Activated CD8-positive, alpha-beta T cell treated with anti-CD3 and anti-CD28 coated beads for 36 hours (primary cell): Measurements from ENCODE around the gene NCS1. TPM values are rescaled to one million over a fixed set of nuclear protein-coding genes. Genes with fewer than 3 reads are reported as not detected.

ENCODE experiments used
- ATAC-seq: fragments of 200-7000 bp; cut with Tn5 transposase; one replicate; pipeline ENCODE4 v1.10.0; 2021; ENCODE audit warnings: mild to moderate bottlenecking, moderate library complexity
- CTCF ChIA-PET: fragments of 350-600 bp; sonication (Branson Sonifier 250); formaldehyde crosslinking; loops from one replicate; lab custom pipeline; 2021; ENCODE audit warnings: antibody characterized with exemption; lab: Charles Lee
- POLR2A ChIA-PET: fragments of 350-600 bp; sonication (Branson Sonifier 250); formaldehyde crosslinking; loops from one replicate; lab custom pipeline; 2021; ENCODE audit warnings: antibody characterized with exemption; lab: Charles Lee
- DNase-seq: peaks from one replicate; pipeline ENCODE4 v3.0.0-alpha.2; 2020
- H3K27ac Mint-ChIP-seq: one replicate; pipeline ENCODE4 v1.8.0; 2021; ENCODE audit warnings: mild to moderate bottlenecking, mixed read lengths
- H3K27me3 Mint-ChIP-seq: one replicate; pipeline ENCODE4 v1.8.0; 2021; ENCODE audit warnings: mixed read lengths
- H3K36me3 Mint-ChIP-seq: one replicate; pipeline ENCODE4 v1.8.0; 2021; ENCODE audit warnings: low read depth, mixed read lengths
- H3K4me1 Mint-ChIP-seq: one replicate; pipeline ENCODE4 v1.8.0; 2021; ENCODE audit warnings: low read depth, mixed read lengths
- H3K4me3 Mint-ChIP-seq: one replicate; pipeline ENCODE4 v1.8.0; 2021; ENCODE audit warnings: mild to moderate bottlenecking, moderate library complexity, mixed read lengths
- H3K9me3 Mint-ChIP-seq: one replicate; pipeline ENCODE4 v1.8.0; 2021; ENCODE audit warnings: mixed read lengths
- intact Hi-C: fragments of 100-400 bp; cut with micrococcal nuclease; formaldehyde crosslinking; loops from one replicate; pipeline ENCODE4 v1.10.0; 2022
- total RNA-seq, 2 experiments: library from RNA; stranded (reverse); gene quantifications; one replicate each; pipeline ENCODE4 v1.2.3, GENCODE V29; 2021
- TF ChIP-seq, protein P1 (sequence below): fragments of 200-600 bp; IDR thresholded peaks from one replicate; pipeline ENCODE4 v1.8.0; 2022; ENCODE audit warnings: antibody characterized with exemption, mild to moderate bottlenecking

Gene NCS1
- total RNA-seq, 2 experiments from 2014 or later = 21.2 to 21.3 TPM

DNA sequence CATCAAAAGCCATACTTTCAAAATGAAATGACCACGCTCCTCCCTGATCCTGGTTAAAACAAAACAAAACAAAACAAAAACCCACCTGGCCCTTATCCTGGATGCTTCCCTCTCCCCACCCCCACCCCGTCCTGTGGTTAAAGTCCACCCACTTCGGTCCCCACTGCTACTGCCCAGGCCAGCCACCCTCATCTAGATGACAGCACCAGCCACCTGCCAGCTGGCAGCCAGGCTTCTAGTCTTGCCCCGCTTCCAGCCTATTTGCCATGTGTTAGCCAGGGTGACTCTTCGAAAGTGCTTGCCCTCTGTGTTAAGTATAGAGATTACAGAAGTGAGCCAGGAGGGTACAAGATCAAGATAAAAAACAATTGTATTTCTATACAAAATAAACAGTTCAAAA, 27.5 kb upstream of the NCS1 start:
- H3K27me3 Mint-ChIP-seq = peaks cover 24% of the 10 kb centered on the region
- DNase-seq = no peak
- no peaks in the 10 kb centered on the region for H3K36me3 Mint-ChIP-seq
- intact Hi-C loops = no loop called here
- ChIA-PET POLR2A (interaction anchor here (0.9 kb wide), 1 partner anchor 27 kb away, joined by 3 read pairs; no protein-coding TSS in a partner anchor), CTCF (interaction anchor here (1.1 to 3.1 kb wide), 5 partner anchors 23 to 418 kb away, joined by 3 to 19 read pairs (median 5); no protein-coding TSS in a partner anchor)
- no peak overlapping the region for H3K4me3 Mint-ChIP-seq
- H3K27ac Mint-ChIP-seq = no peak overlapping the region
- no peaks in the 10 kb centered on the region for H3K9me3 Mint-ChIP-seq
- TF ChIP-seq, protein P1, sequence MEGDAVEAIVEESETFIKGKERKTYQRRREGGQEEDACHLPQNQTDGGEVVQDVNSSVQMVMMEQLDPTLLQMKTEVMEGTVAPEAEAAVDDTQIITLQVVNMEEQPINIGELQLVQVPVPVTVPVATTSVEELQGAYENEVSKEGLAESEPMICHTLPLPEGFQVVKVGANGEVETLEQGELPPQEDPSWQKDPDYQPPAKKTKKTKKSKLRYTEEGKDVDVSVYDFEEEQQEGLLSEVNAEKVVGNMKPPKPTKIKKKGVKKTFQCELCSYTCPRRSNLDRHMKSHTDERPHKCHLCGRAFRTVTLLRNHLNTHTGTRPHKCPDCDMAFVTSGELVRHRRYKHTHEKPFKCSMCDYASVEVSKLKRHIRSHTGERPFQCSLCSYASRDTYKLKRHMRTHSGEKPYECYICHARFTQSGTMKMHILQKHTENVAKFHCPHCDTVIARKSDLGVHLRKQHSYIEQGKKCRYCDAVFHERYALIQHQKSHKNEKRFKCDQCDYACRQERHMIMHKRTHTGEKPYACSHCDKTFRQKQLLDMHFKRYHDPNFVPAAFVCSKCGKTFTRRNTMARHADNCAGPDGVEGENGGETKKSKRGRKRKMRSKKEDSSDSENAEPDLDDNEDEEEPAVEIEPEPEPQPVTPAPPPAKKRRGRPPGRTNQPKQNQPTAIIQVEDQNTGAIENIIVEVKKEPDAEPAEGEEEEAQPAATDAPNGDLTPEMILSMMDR = no peak
- peaks cover 46% of the 10 kb centered on the region for H3K4me1 Mint-ChIP-seq
- ATAC-seq = no peak

DNA sequence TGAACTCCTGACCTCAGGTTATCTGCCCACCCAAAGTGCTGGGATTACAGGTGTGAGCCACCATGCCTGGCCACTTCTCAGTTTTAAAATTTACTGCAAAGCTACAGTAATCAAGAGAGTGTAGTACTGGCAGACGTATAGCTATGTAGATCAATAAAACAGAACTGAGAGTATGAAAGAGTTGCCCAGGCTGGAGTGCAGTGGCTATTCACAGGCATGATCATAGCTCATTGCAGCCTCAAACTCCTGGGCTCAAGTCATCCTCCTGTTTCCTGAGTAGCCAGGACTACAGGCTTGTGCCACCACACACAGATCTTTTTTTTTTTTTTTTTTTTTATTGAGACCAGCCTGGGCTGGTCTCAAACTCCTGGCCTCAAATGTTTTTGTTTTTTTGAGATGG, 26.5 kb upstream of the NCS1 start:
- Mint-ChIP-seq H3K9me3 (no peaks in the 10 kb centered on the region), H3K36me3 (no peaks in the 10 kb centered on the region), H3K4me3 (no peak overlapping the region), H3K27ac (no peak overlapping the region), H3K27me3 (peaks cover 24% of the 10 kb centered on the region), H3K4me1 (peaks cover 37% of the 10 kb centered on the region)
- DNase-seq = no peak
- POLR2A ChIA-PET = no interaction called here
- TF ChIP-seq, protein P1 = no peak
- intact Hi-C loops = no loop called here
- CTCF ChIA-PET = interaction anchor here (1.1 to 3.1 kb wide), 4 partner anchors 22 to 419 kb away, joined by 3 to 19 read pairs (median 4); no protein-coding TSS in a partner anchor
- ATAC-seq = no peak

DNA sequence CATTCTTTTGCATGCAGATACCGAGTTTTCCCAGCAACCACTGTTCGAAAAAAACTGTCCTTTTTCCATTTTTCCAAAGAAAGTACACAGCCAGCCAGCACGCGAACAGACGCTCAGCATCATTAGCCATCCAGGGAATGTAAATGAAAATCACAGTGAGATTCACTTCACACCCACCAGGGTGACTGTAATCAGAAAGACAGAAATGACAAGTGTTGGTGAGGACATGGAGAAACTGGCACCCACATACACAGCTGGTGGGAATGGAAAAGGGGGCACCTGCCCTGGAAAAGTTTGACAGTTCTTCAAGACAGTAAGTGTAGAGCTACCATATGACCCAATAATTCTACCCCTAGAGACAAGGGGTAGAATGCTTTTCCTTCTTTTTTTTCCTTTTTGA, 25.0 kb upstream of the NCS1 start:
- peaks cover 24% of the 10 kb centered on the region for H3K27me3 Mint-ChIP-seq
- POLR2A ChIA-PET = no interaction called here
- H3K4me3 Mint-ChIP-seq = no peak overlapping the region
- no peak overlapping the region for H3K27ac Mint-ChIP-seq
- DNase-seq (no peak), ATAC-seq (no peak)
- peaks cover 25% of the 10 kb centered on the region for H3K4me1 Mint-ChIP-seq
- TF ChIP-seq, protein P1 = no peak
- H3K9me3 Mint-ChIP-seq = no peaks in the 10 kb centered on the region
- CTCF ChIA-PET = interaction anchor here (1.0 to 1.4 kb wide), 2 partner anchors 16 to 91 kb away, joined by 3 to 4 read pairs; no protein-coding TSS in a partner anchor
- intact Hi-C loops = no loop called here
- no peaks in the 10 kb centered on the region for H3K36me3 Mint-ChIP-seq

DNA sequence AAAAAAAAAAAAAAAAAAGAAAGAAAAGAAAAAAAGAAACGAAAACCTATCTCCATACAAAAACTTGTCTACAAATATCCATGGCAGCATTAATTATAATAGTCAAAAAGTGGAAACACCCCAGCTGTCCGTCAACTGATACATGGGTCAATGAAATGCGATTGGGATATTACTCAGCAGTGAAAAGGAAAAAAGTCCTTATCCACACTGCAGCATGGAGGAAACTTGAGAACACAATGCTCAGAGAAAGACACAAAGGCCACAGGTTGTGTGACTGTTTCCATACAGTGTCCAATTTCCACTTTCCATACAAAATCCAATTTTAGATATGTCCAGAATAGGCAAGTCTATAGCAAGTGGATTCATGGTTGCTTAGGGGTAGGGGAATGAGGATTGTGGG, 24.3 kb upstream of the NCS1 start:
- H3K27ac Mint-ChIP-seq = no peak overlapping the region
- ATAC-seq (no peak), DNase-seq (no peak)
- H3K9me3 Mint-ChIP-seq = no peaks in the 10 kb centered on the region
- intact Hi-C loops = no loop called here
- H3K36me3 Mint-ChIP-seq = no peaks in the 10 kb centered on the region
- H3K4me1 Mint-ChIP-seq = peaks cover 19% of the 10 kb centered on the region
- ChIA-PET POLR2A (no interaction called here), CTCF (interaction anchor here (1.0 kb wide), 1 partner anchor 90 kb away, joined by 3 read pairs; no protein-coding TSS in a partner anchor)
- peaks cover 24% of the 10 kb centered on the region for H3K27me3 Mint-ChIP-seq
- H3K4me3 Mint-ChIP-seq = no peak overlapping the region
- TF ChIP-seq, protein P1 = no peak

DNA sequence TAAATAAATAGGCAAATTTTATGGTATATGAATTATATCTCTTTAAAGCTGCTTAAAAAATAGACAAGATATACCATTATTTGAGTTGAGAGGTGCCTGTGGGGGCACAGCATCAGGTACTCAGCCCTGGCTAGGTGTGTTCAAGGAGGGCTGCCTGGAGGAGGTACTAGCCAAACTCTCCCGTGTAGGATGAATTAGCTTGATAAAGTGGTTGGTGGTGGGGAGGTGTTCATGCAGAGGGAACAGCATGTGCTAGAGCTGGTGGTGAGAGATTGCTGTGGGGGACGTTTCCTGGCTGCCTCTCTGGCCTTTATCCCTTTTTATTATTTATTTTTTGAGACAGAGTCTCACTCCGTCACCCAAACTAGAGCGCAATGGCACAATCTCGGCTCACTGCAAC, 23.2 kb upstream of the NCS1 start:
- no peak overlapping the region for H3K4me3 Mint-ChIP-seq
- no peaks in the 10 kb centered on the region for H3K36me3 Mint-ChIP-seq
- ATAC-seq (no peak), DNase-seq (no peak)
- H3K9me3 Mint-ChIP-seq = no peaks in the 10 kb centered on the region
- TF ChIP-seq, protein P1 = no peak
- no peak overlapping the region for H3K27ac Mint-ChIP-seq
- ChIA-PET CTCF (interaction anchor here (0.9 kb wide), 1 partner anchor 41 kb away, joined by 3 read pairs; no protein-coding TSS in a partner anchor), POLR2A (interaction anchor here (1.0 kb wide), 1 partner anchor 20 kb away, joined by 4 read pairs; no protein-coding TSS in a partner anchor)
- H3K4me1 Mint-ChIP-seq = peaks cover 9% of the 10 kb centered on the region
- peaks cover 16% of the 10 kb centered on the region for H3K27me3 Mint-ChIP-seq
- intact Hi-C loops = no loop called here
